Stomach (tissue), 4 donors: ENCODE data around the gene POLG2.

Experiments
- CTCF ChIP-seq, 7 experiments: fragments of 450-650 bp in 4 of 7; fragments of 200-600 bp in 3 of 7; sonication (generic) in 3 of 7; IDR thresholded peaks; one replicate each; pipeline ENCODE4 v1.5.1; 2016 to 2019; ENCODE audit warnings: antibody characterized with exemption in 7 of 7, control low read depth in 2 of 7, mild to moderate bottlenecking in 1 of 7
- POLR2A ChIP-seq, 4 donors: fragments of 450-650 bp; IDR thresholded peaks; one replicate each; pipeline ENCODE4 v1.6.1; 2016; ENCODE audit warnings: antibody characterized with exemption in 4 of 4, control low read depth in 2 of 4, mild to moderate bottlenecking in 1 of 4, moderate library complexity in 1 of 4

GRCh38 chr17:64447526-64447925, 49.3 kb downstream of the POLG2 start:
- no peak for TF ChIP-seq CTCF (IDR thresholded peaks at IDR 0.05)
- TF ChIP-seq POLR2A (IDR thresholded peaks at IDR 0.05) = no peak
